HG03095 (cell line): ENCODE results near the gene PAIP1.
"Not testable (repeated sequence)": the region's sequence is repeated elsewhere in the genome, so short reads cannot be mapped to it uniquely, and the experiment has no call there.

Source experiments
- ATAC-seq: cut with Tn5 transposase; IDR thresholded peaks from one replicate; pipeline ENCODE4 v1.9.1; 2021; ENCODE audit warnings: moderate library complexity; ENCODE audit not compliant: unreplicated experiment

Gene PAIP1, protein sequence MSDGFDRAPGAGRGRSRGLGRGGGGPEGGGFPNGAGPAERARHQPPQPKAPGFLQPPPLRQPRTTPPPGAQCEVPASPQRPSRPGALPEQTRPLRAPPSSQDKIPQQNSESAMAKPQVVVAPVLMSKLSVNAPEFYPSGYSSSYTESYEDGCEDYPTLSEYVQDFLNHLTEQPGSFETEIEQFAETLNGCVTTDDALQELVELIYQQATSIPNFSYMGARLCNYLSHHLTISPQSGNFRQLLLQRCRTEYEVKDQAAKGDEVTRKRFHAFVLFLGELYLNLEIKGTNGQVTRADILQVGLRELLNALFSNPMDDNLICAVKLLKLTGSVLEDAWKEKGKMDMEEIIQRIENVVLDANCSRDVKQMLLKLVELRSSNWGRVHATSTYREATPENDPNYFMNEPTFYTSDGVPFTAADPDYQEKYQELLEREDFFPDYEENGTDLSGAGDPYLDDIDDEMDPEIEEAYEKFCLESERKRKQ

GRCh38 chr5:43556857-43557542 lies at the start of gene PAIP1:
Gene PAIP1 (minus strand): TSS chr5:43557077. CDS start chr5:43556846, 231 bp downstream.
- peak; percentile 75 for ATAC-seq

- ATAC-seq: no peak
Observed at GRCh38 chr5:43606351-43606750, 49.5 kb upstream of the PAIP1 start.

GRCh38 chr5:43604699-43605098 lies 47.8 kb upstream of the PAIP1 start:
- ATAC-seq: no peak

DNA sequence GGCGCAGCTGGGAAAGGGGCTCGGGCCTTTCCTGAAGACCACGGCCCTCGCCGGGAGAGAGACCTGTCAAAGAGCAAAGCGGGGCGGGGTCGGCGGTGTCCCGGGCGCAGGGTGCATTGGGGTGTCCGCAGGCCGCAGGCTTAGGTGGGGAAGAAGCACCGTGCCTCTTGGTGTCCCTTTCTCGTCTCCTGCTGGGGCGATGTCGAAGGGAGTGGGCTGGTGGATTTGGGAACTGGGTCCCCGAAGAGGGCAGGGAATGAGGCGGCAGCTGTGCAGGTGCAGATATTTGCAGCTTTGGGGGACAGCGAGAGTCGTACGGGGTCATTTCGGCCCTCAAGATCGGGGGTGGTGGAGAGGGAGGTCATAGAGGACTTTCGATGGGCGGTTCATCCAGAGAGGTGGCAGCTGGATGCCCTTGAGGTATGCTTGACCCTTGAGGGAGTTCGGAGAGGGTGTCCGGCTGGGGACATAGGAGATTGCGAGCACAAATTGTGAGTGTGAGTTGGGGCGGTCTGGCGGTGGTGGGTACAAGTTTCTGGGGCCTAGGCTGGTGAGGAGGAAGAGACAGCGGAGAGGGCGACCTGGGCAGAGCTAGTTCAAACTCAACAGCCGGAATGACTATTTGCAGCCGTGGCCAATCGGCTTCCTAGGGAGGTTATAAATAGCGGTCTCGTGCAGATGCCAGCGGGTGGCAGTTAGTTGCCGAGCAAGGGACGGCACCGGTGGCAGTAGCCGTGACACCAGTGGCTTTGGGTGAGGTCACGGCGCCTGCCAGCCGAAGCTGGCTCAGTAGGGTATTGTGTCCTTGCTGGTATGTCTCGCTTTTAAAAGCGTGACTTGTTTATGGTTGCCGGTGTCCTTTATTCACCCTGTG lies 46.7 kb upstream of the PAIP1 start:
- peak; percentile 36 for ATAC-seq

- ATAC-seq: peak; percentile 76
Observed at GRCh38 chr5:43602461-43603343, 45.8 kb upstream of the PAIP1 start, which contains the start of gene NNT. Gene NNT (plus strand): TSS chr5:43603180. CDS start chr5:43609196, 6,016 bp downstream.

DNA sequence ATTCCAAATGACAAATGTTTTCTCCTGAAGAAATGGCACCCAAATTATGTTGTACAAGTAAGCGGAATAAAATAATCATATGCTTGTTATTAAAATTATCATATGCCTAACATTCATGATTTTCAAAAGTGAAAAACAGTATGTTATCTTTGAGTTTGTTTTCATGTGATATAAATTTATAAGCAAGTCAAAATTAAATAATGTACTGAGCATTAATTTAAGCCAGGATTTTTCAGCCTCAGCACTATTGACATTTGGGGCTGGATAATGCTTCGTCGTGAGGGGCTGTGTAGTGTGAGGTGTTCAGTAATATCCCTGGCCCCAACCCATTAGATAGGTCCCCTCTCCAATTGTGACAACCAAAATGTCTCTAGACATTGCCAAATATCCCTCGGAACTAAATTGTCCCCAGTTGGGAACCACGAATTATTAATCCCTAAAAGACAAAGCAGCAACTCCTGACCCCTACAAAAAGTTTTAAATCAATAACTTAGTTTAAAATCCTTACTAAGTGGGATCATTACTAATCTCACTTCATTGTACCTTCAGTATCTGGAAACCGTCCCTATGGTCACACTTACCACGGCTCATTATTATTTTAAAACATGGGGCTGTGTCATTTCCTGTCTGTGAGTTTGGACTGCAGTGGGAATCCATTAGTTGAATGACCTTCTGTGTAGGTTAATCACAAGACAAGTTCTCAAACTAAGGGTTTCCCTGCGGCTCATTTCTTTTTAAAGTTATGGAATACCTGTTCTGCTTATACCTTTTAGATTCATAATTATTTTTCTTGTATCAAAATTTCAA lies 44.8 kb upstream of the PAIP1 start:
- no peak for ATAC-seq

DNA sequence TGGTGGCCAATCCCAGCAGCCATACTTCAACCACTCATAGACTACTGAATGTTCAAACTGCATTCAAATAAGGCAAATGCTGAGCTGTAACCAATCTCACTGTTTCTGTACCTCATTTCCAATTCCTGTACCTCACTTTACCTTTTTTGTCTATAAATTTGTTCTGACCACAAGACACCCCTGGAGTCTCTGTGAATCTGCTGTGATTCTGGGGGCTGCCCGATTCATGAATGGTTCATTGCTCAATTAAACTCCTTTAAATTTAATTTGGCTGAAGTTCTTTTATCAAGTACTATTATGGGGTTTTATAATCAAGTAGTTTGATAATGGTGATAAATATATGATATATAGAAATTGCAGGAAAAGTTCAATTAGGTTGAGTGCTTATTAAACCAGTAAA lies 42.0 kb upstream of the PAIP1 start:
- ATAC-seq: not testable (repeated sequence)

DNA sequence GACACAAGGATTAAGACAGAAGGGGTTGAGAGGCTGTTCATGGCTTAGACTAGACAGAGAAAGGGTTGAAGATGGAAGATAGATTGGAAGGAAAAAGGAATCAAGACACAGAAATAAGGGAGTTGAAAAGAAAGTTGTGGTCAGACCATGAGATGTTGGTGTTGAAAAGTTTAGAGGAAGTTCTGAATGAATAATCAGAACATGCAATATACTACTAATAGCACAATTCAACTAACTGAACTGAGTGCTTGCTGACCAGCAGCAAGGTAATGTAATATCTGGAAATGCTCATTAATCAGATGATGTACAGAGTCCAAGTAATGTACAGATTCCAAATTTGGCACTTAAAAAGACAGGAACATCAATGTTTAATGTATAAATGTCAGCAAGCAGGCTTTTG lies 35.5 kb upstream of the PAIP1 start:
- ATAC-seq: no peak

DNA sequence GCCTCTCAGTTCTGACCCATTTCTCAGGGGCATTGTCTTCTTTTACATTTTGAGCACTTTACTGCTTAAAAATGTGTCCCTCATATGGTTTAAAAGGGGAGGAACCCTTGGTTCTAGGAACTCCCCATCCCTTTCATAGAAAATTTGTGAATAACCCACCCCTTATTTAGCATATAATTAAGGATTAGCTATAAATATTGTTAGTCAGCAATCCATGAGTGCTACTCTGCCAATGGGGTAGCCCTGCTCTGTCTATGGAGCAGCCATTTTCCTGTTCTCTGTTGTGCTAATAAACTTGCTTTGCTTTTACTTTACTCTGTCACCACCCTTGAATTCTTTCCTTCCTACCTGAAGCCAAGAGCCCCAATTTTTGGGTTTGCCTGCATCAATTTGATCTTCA lies 33.8 kb upstream of the PAIP1 start:
- no peak for ATAC-seq

DNA sequence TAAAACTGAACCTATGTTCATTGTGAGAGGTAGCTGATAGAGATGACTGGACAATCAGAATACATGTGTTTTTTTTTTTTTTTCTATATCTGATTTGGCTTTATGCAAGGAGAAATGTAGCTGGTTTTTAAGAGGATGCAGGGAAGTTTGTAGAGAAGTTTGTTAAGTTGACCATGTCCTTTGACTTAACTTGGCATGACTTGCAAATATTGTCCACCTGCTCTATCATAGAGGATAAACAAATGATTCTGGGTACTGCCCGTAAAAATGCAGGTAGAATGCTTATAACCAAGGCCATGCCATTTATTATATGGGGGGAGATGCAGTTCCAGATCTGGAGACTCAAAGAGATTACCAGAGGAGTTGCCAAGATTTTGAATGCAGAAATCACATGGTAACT lies 32.4 kb upstream of the PAIP1 start:
- ATAC-seq: no peak

GRCh38 chr5:43588842-43589241 lies 32.0 kb upstream of the PAIP1 start:
- ATAC-seq: no peak

DNA sequence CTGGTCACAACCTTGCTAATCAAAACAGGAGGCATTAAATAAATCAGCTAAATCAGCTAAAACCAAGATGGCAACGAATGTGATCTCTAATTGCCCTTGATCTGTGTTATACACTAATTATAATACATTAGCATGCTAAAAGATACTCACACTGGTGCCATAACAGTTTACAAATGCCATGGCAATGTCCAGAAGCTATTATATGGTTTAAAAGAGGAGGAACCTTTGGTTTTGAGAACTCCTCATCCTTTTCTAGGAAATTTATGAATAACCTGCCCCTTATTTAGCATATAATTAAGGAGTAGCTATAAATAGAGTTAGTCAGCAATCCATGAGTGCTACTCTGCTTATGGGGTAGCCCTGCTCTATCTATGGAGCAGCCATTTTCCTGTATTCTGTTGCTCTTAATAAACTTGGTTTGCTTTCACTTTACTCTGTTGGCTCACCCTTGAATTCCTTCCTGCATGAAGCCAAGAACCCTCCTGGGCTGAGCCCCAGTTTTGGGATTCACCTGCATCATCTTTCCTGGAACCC lies 27.4 kb upstream of the PAIP1 start:
- ATAC-seq: no peak

DNA sequence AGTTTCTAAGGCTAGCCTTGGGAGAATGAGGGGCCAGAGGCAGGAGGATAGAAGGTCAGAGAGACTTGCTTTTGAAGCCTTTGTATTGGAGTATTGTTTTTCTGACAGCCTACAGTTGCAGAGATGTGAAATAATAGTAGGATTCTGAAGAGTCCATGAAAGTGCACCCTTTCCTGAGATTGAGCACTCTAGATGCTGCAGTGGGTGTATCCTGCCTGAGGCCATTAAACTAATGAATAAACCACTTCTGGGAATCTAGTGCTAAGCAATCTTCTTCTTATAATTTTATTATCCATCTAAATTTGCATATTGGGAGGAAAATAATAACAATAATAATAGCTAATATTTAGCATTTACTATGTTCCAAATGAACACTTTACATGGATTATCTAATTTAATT lies 26.8 kb upstream of the PAIP1 start:
- ATAC-seq: no peak

GRCh38 chr5:43582082-43583005 lies 25.5 kb upstream of the PAIP1 start:
- no peak for ATAC-seq

DNA sequence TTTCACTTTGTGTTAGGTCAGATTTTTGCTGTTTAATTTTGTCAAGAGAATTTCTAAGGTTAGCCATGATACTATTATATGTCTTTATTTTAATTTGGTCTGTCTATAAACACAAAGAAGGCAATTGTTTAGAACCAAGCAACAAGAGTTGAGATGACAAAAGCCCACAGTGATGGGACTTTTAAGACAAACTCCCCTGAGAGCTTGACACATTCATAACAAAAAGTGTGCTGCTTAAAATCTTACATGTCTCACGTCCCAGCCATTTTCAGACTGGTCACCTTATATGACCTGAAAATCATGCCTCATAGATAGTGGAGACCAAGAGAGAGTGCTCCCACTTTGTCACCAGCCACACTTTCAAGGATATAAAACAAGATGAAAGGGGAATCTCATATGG lies 24.5 kb upstream of the PAIP1 start:
- no peak for ATAC-seq

DNA sequence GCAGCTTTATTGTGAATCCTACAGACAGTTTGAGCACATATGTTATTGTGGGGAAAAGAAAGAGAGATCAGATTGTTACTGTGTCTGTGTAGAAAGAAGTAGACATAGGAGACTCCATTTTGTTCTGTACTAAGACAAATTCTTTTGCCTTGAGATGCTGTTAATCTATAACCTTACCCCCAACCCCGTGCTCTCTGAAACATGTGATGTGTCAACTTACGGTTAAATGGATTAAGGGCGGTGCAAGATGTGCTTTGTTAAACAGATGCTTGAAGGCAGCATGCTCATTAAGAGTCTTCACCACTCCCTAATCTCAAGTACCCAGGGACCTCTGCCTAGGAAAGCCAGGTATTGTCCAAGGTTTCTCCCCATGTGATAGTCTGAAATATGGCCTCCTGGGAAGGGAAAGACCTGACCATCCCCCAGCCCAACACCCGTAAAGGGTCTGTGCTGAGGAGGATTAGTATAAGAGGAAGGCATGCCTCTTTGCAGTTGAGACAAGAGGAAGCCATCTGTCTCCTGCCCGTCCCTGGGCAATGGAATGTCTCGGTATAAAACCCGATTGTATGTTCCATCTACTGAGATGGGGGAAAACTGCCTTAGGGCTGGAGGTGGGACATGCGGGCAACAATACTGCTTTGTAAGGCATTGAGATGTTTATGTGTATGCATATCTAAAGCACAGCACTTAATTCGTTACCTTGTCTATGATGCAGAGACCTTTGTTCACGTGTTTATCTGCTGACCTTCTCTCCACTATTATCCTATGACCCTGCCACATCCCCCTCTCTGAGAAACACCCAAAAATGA lies 23.7 kb upstream of the PAIP1 start:
- not testable (repeated sequence) for ATAC-seq

DNA sequence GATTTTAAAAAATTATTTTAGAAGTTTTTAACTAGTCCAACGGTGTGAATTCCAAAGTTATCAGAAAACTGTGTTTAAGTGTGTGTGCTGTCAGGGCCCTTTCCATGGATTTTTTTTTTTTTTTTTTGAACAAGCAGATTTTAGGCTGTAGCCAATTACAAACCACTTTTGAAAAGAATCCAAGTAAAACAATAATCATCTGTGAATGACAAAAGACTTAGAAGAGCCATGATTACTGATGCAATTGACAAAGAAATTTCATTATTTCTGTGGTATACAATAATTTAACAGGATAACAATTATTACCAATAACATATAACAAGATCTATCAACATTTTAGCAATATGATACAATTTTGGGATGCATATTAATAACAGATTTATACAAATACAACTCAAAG lies 16.2 kb upstream of the PAIP1 start:
- ATAC-seq: no peak
